Middle frontal gyrus (tissue), 1 donor: ENCODE data around the gene TBCD.
"Not testable (repeated sequence)": the region's sequence is repeated elsewhere in the genome, so short reads cannot be mapped to it uniquely, and the experiment has no call there.

Source experiments
- DNase-seq: peaks from one replicate; pipeline ENCODE4 v3.0.0-alpha.2; 2015; ENCODE audit warnings: low spot score; ENCODE audit errors: extremely low spot score

The TBCD gene

DNA sequence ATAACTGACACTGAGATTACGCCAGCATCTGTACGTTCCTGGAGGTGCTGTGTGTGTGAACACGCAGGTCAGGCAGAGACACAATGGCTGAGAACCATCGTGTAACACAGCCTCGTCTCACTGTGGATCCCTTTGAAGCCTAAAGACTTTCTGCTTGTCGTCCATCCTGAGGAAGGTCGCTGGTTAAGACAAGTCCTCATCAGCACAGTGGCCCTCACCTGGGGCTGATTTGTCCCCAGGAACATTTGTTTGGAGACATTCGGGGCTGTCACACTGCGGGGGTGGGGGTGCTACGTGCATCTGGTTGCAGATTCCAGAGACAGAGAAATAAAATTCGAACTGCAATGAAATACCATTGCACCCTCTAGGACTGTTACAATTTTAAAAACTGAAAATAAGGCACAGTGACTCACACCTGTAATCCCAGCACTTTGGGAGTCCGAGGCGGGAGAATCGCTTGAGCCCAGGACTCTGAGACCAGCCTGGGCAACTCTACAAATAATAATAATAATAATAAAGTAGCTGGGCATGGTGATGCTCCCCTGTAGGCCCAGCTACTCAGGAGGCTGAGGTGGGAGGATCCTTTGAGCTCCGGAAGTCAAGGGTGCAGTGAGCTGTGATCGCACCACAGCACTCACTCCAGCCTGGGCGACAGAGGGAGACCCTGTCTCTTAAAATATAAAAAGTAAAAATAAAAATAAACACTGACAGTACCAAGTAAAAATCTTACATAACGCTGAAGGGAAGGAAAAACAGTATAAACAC, 215.6 kb downstream of the TBCD start:
- no peak for DNase-seq

DNA sequence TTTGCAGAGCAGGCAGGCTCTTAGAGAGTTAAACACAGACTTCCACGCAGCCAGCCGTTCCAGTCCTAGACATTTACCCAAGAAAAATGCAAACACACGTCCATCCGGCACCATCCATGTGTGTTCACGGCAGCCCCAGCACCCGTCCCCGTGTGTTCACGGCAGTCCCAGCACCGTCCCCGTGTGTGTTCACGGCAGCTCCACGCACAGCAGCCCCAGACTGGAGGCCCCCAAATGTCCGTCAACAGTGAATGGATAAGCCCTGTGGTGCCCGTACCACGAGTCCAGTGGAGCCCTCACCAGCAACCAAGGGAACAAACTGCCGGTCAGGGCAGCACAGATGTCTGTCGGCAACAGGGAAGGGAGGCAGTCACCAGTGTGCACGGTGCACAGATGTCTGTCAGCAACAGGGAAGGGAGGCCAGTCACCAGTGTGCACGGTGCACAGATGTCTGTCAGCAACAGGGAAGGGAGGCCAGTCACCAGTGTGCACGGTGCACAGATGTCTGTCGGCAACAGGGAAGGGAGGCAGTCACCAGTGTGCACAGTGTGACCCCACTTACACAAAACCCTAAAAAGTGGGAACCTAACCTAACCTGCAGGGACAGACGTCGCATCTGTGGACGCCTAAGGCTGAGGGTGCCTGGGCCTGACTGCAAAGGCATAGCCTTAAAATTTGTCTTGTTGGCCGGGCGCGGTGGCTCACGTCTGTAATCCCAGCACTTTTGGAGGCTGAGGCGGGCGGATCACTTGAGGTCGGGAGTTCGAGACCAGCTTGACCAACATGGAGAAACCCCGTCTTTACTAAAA, 216.4 kb downstream of the TBCD start:
- not testable (repeated sequence) for DNase-seq

DNA sequence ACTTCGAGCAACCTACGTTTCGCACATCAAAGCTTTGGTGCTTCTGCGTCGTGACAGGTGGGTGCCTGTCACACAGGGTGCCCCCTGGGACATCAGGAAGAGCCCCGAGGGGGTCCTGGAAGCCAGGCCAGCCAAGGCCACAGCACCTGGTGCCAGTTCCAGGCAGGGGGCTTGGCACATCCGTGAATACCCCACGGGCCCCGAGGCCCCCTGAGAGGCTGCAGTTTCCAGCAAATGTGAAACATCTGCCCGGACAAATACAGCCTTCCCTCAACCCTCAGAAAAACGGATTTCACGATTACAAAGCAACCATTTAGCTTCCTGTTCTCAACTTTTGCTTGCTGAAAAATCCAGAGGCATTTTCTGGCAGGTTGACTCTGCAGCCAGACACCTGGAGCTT, 218.2 kb downstream of the TBCD start:
- no peak for DNase-seq

DNA sequence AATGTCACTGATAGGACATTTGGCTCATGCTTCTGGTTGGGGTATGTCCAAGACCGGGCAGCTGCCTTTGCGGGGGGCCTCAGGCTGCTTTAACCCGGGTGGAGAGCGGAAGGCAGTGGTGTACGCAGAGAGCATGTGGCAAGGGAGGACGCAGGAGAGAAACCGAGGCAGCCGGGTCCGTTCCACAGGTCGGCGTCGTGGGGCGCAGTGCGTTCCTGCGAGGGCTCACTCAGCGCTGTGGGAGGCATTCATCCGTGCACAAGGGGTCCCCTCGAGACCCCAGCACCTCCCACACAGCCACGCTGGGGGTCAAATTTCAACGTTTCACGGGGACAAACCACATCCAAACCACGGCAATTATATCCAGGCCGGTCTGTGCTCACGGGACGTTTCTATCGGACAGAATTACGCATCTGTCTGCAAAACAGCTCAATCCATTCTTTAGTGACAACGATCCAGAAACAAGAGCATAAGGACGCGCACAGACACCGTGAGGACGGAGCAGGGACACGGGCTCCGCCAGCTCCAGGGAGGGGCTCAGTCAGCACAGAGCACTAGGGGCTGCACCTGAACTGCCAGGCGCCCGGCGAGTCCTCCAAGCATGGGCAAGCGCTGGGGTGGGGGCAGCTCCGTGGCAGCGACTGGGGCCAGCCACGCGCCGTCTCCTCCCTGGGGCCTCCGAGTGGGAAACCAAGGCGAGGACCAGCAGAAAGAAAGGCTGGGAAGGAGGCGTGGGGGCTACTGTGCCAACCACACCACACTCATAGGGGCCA, 219.1 kb downstream of the TBCD start:
- no peak for DNase-seq

DNA sequence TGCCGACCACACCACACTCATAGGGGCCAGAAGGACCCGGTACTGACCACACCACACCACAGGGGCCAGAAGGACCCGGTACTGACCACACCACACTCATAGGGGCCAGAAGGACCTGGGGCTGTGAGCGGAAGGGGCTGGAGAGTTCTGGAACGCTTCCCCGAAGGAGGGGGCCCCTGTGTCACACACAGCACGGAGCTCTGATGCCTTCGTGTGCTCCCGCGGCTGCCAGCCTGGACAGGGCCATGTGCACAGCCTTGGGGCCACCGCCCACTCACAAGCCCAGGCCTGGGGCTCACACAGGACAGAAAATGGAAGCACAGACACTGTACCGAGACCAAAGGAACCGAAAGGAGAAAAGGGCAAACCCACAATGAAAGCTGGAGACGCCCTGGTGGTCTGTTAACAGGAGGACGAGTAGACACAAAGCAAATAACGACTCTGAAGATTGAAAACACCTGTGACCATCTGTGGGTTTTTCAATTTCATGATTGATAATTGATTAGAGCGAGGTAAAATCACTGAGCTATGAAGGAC, 221.0 kb downstream of the TBCD start:
- no peak for DNase-seq

DNA sequence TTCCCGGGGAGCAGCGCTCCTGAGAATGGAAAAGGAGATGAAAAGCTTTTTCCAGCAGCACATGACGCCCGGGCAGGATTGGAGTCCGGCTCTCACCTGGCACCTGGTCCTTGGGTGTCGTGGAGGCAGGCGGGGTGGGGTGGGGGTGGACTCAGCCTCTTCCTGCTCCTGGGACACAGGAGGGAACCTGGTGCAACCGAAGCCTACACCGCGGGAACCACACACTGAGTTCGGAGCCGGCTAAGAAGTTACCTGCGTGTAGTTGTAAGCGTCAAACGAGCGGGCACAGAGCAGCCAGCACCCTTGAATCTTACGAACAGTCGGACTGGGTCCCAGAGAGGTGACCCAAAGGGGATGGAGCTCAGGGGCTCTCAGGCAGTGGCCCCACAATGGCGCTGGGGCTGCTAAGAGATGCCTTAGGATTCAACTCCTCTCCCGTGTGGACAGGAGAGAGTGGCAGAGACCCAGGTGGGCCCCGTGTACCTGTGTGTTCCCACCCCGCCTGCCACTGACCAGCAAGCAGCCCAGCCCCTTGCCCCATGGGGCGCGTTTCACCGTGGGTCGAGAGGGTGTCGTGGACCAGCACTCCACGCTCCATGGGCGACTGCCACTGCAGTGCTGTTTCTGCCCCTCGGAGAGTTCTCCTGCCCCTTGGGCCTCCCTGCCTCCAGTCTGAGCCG, 221.7 kb downstream of the TBCD start:
- no peak for DNase-seq

DNA sequence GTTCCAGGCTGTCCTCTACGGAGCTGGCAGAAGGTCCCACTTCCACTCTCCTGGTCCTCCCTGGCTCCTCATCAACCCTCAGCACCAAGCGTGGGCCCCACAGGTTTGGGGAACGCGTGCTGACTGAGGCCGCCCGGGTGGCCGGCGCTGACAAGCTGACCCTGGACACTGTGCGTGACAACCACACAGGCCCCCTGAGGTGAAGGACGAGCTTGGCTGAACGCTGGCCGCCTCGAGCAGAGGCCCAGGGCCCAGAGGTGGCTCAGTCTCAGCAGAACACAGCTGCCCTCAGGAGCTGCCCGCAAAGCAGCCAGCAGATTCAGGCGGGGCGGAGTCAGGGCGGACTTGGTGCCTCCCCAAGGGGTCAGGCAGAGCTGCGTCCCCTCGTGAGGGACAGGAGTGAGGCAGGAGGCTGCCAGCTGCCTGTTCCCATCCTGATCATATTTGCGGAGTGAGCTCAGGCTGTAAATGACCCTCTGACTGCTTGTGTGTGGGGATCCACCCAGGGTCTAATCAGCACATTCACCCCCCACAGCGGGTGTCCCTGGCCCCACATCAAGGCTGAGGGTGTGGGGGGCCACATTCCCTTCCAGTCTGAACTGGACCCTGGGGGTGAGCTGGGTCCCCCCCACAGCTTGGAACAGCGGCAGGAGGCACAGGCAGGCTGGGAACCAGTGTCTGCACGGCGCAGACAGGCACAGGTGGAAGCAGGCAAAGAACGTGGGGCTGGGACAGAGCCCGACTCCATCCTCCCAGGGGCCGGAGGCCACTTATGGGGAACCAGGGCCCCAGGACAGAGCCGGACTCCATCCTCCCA, 222.5 kb downstream of the TBCD start:
- DNase-seq = no peak

DNA sequence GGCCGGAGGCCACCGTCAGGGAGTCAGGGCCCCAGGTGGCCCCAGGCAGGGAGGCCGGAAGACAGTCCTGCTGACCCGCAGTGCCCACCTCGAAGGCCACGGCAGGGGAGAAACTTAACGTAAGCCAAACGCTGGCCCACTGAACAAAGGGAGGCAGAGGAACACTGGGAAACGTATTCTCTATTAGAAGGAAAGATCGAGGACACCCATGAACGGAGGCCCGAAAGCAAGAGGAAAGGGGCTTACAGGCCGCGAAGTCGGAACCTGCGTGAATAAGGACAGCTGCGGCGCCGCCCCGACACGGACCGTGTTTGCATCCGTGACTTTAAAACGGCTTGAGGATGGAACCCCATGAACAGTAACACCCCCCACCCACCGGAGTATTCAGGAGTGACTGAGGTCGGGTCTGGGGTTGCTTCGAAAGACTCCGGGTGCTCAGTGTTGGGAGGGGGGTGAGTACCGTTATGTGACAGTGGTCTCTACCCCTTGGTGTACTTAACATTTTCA, 225.2 kb downstream of the TBCD start:
- DNase-seq = no peak

DNA sequence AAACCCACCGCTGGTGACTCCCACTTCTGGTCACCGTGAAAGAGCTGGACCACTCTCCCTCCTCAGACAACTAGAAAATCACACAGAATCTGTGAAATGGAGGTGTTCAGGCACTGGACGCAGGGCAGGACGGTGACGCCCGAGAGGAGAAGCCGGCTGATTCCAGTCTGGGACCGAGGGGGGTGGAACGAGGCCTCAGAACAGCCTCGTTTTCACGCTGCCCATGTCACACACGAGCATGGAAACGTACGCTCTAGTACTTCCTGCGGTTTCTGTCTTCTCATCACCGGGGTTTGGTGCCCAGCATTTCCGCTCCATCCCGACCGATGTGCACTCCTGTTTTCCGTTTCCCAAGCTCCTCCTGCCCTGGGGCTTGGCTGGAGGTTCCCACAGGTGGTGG, 225.7 kb downstream of the TBCD start:
- DNase-seq = no peak

DNA sequence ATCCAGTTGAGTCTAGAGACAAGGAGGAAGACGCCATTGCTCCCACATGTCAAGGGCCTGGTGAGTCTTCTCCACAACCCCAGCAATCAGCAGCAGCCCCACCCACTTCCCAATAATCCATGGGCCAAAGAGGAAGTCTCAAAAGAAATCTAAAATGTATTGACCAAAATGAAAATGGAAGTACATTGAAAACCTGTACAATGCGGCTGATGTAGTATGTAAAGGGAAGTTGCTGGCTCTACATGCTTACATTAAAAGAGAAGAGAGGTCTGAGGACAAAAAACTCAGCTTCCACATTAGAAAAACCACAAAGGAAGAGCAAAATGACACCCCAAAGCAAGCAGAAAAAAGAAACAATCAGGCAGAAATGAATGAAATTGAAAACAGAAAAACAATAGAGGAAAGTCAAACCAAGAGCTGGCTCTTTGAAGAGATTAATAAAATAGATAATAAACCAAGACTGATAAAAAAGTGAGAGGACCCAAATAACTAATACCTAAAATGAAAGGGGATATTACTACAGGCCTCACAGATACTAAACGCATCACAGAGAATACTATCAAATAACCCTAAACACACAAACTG, 227.0 kb downstream of the TBCD start:
- DNase-seq = no peak

DNA sequence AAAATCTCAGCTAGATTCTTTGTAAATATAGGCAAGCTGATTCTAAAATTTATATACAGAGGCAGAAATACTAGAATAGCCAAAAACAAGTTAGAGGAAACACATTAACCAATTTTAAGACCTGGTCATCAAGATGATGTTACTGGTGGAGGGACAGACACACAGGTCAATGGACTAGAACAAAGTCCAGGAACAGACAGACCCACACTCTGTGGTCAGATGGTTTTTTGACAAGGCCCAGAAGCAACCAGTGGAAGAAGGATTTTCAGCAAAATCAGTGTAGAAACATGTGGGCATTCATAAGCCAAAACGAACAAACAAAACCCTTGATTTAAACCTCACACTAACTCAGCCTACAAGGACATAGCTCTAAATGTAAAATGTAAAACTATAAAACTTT, 227.9 kb downstream of the TBCD start:
- DNase-seq = no peak

DNA sequence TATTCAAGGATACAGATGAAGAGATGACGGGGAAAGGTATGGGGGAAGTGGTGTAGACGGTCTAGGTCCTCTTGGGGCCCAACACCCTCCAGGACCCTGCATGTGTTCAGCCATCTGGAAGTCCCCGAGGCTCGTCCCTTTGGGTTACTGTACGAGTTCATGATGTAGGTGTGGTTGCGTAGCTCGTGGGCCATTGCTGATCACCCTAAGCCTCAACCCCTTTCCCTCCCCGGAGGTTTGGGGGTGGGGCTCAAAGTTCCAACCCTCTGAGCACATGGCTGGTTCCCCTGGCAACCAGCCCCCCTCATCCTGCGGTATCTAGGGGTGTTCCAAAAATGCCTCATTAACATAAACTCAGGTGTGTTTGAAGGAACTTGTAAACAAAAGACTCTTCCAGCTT, 228.8 kb downstream of the TBCD start:
- DNase-seq = no peak

DNA sequence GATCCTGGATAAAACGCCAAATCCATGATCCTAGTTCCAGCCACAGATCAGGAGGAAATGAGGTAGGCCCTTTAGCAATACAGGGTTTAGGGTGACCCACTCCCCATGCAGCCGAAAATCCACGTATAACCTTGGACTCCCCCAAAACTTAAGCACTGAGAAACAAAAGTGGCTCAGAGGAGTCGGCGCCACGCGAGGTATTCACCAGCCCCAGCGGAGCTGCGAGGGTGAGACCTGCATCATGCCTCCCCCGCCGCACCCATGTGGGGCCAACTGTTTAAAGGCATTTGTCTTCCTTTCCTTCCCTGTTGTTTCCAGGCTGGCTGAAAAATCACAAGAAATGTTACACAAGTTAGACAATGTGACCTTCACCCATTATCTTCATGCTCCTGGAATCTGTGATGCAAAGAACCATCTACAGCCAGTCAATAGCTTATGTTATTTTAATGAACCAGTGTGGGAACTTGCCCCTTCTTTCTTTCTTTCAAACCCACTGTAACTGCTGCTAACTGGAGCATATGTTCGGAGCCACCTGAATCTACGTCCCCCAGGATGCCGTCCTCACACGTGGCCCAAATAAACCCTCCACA, 229.4 kb downstream of the TBCD start:
- no peak for DNase-seq

DNA sequence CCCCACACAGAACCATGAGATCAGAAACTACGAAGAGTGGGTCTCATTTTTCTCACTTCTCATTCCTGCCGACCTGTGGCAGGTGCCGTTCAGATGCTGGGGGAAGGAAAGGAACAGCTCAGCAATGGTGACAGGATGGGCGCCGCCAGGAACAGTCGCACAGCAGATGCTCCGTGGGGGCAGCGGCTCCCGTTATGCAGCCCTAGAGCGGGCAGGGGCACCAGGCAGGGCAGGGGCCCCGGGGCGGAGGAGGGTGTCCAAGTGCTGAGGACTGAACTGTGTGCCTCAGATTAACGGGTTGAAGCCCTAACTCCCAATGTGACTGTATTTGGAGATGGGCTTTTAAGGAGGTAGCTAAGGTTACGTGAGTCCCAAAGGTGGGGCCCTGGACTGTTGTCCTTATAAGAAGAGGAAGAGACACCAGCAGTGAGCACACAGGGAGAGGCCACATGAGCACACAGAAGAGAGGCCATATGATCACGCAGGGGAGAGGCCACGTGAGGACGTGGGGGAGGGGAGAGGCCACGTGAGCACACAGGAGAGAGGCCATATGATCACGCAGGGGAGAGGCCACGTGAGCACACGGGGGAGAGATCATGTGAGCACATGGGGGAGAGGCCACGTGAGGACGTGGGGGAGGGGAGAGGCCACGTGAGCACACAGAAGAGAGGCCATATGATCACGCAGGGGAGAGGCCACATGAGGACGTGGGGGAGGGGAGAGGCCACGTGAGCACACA, 231.8 kb downstream of the TBCD start:
- DNase-seq = no peak

DNA sequence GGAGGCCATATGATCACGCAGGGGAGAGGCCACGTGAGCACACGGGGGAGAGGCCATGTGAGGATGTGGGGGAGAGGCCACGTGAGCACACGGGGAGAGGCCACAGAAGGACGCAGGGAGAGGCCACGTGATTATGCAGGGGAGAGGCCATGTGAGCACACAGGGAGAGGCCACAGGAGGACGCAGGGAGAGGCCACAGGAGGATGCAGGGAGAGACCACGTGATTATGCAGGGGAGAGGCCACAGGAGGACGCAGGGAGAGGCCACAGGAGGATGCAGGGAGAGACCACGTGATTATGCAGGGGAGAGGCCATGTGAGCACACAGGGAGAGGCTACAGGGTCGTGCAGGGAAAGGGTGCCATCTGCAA, 232.4 kb downstream of the TBCD start:
- DNase-seq = not testable (repeated sequence)

DNA sequence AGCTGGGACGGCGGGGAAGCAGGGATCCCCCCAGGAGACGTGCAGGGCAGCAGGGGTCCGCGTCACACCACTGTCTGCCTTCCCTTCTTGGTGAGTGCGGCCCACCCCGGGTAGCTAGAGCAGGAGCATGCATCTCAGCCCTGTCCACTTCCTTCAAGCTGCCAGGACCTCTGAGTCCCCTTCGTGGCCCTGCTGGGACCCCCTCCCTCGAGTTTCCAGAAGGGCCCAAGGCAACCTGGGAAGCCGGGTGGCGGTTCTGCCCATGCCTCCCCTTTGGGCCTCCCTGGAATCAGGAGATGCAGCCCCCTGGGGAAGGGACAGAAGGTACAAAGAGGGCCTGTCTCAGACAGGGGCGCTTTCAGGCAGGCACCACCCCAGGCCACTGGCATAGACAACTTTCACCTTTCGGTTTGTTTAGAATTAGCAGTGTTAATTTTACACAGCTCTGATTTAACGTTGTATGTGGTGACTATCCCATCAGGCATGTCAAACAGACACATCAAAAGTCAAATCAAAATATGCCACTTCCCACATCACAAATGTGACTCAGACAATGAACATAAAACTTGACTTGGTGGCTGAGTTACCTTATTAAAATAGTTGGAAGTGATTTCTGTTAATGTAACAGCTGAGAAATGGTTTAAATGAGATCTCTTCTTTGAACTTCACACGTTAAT, 233.0 kb downstream of the TBCD start:
- no peak for DNase-seq

DNA sequence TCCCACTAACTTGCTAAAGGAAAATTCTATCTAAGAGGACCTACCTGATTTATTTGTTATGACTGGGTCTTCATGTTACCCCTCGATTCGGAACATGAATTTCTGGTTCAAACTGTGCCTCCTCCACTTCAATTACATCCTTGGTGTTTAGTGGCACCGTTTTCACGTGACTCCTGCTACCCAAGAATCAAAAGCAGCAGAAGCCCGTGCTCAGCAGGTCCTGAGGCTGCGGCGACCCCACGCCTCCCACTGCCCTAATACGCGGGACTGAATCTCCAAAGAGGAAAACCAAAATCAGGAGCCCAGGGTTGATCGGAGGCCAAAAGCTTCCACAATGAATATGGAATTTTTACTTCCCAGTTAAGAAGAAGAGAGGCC, 233.6 kb downstream of the TBCD start:
- DNase-seq = no peak

DNA sequence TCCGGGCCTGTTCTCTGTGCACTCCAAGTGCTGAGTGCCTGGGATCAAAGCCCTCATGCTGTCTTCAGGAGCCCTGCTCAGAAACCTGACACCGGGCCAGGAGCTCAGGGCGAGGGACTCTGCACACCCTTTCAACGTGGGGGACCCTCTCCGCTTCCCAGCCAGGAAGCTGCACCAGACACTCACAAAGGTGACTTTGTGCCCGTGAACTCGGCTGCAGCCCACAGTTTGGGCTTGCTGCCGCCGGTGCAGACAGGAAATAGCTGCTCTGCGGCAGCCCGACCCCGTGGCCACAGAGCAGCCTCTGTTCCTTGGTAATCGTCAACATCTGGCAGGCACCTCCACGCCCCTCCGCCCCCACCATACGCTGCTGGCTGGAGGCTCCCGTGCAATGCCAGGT, 234.1 kb downstream of the TBCD start:
- no peak for DNase-seq
